ENCODE data around the gene HERPUD2. TPM values are rescaled to one million over a fixed set of nuclear protein-coding genes. Genes with fewer than 3 reads are reported as not detected.

Gene HERPUD2
- total RNA-seq, 4 donors from 2014 or later = 27.0 to 35.9 (median 29.9) TPM

DNA sequence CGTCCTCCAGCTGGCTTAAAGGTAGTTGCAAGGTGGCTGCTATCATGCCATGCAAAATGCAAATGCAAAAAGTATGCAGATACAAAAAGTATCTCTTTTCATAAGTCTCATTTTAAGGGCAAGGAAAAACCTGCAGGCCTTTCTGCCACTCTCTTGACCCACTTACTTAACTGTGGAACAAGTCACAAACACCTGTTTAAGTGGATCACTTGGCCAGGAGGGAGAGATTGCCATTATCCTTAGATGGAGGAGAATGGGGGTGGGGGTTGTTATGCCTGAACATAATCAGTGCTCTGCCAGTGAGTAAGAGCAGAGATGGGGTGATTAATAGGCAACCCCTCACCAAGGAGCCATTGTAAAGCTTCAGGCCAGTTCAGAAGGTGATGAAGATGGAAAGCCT lies 25.1 kb upstream of the HERPUD2 start:
- WGBS, 2 donors = 96 to 100% methylated on average over 1 of the region's 1 CpG
- intact Hi-C loops (cut with DNase I) = no loop called here
- peaks cover 5 to 6% of the 10 kb centered on the region in 2 donors for H3K4me1 ChIP-seq

DNA sequence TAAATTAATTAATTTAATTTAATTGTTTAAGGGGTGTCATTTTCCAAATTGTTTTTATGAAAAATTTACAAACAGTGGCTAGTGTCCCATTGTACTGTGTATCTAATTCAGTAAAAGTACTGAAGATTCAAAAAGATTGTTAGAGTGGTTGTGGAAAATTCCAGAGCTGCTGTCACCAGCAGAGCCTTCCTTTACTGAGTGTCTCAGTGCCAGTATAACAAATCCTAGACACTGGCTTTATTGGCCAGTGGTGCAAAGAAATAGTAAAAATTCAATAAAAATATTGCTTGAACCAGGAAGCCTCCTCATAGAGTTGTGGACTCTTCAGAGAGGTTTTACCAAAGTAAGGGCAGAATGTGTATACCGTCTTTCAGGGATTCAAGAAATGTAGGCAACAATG lies 23.1 kb upstream of the HERPUD2 start:
- H3K9me3 ChIP-seq = no peaks in the 10 kb centered on the region
- TF ChIP-seq POLR2A (IDR thresholded peaks at IDR 0.05) = no peak
- TF ChIP-seq, protein P1, sequence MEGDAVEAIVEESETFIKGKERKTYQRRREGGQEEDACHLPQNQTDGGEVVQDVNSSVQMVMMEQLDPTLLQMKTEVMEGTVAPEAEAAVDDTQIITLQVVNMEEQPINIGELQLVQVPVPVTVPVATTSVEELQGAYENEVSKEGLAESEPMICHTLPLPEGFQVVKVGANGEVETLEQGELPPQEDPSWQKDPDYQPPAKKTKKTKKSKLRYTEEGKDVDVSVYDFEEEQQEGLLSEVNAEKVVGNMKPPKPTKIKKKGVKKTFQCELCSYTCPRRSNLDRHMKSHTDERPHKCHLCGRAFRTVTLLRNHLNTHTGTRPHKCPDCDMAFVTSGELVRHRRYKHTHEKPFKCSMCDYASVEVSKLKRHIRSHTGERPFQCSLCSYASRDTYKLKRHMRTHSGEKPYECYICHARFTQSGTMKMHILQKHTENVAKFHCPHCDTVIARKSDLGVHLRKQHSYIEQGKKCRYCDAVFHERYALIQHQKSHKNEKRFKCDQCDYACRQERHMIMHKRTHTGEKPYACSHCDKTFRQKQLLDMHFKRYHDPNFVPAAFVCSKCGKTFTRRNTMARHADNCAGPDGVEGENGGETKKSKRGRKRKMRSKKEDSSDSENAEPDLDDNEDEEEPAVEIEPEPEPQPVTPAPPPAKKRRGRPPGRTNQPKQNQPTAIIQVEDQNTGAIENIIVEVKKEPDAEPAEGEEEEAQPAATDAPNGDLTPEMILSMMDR (IDR thresholded peaks at IDR 0.05) = no peak
- H3K36me3 ChIP-seq = no peaks in the 10 kb centered on the region
- WGBS, 2 donors = 93 to 100% methylated on average over 1 of the region's 1 CpG
- H3K4me3 ChIP-seq (replicated peaks in 1 of 3) = no peak overlapping the region
- no peaks in the 10 kb centered on the region for H3K27me3 ChIP-seq
- H3K27ac ChIP-seq = no peak overlapping the region
- DNase-seq = no peak
- peaks cover 5 to 6% of the 10 kb centered on the region in 2 donors for H3K4me1 ChIP-seq
- intact Hi-C loops (cut with DNase I) = loop anchor here (10.0 kb wide), 1 partner anchor 67 kb away; no protein-coding TSS in a partner anchor

More for the DNA sequence above, 25.1 kb upstream of the HERPUD2 start:
- H3K27me3 ChIP-seq = no peaks in the 10 kb centered on the region
- H3K27ac ChIP-seq = no peak overlapping the region
- DNase-seq = no peak
- H3K36me3 ChIP-seq = no peaks in the 10 kb centered on the region
- TF ChIP-seq, protein P1 (IDR thresholded peaks at IDR 0.05) = no peak
- no peak for TF ChIP-seq POLR2A (IDR thresholded peaks at IDR 0.05)
- H3K9me3 ChIP-seq = no peaks in the 10 kb centered on the region
- no peak overlapping the region for H3K4me3 ChIP-seq (replicated peaks in 1 of 3)

DNA sequence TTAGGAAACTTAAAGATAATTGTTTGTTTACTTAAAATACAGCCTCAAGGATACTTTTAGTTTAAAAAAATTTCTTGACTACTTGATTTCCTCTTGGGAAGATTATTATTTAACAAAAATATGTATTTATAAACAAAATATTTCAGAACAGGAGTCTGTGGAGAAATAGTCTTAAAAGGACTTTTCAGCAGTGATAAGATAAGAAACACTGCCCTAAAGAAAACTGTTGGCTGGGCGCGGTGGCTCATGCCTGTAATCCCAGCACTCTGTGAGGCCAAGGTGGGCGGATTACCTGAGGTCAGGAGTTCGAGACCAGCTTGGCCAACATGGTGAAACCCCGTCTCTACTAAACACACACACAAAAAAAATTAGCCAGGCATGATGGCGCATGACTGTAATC lies 22.6 kb upstream of the HERPUD2 start:
- no peak overlapping the region for H3K4me3 ChIP-seq (replicated peaks in 1 of 3)
- peaks cover 5 to 6% of the 10 kb centered on the region in 2 donors for H3K4me1 ChIP-seq
- no peak overlapping the region for H3K27ac ChIP-seq
- intact Hi-C loops (cut with DNase I) = loop anchor here (10.0 kb wide), 1 partner anchor 67 kb away; no protein-coding TSS in a partner anchor
- no peak for DNase-seq
- 85 to 94% methylated on average over 6 of the region's 6 CpGs for WGBS, 2 donors
- no peaks in the 10 kb centered on the region for H3K9me3 ChIP-seq
- H3K27me3 ChIP-seq = no peaks in the 10 kb centered on the region
- TF ChIP-seq POLR2A (IDR thresholded peaks at IDR 0.05) = no peak
- TF ChIP-seq, protein P1 (IDR thresholded peaks at IDR 0.05) = no peak
- H3K36me3 ChIP-seq = no peaks in the 10 kb centered on the region

DNA sequence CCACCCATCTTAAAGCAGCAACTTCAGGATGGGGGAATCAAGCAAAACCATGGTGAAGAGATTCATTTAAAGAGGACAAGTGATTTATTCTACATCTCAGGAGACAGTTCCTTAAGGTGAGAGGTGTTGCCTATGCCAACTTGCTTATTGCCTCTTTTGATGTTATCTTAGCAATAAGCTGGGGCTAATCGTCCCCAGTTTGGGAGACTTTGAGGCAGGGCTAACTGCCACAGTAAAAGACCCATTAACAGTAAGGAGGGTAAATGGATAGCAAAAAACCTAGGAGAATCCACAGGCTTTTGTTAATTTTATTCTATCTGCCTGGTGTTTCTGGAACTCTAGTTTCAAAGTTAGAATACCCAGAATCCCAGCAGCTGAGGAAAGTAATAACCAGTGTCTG lies 22.1 kb upstream of the HERPUD2 start:
- H3K27ac ChIP-seq = no peak overlapping the region
- no peak overlapping the region for H3K4me3 ChIP-seq (replicated peaks in 1 of 3)
- TF ChIP-seq POLR2A (IDR thresholded peaks at IDR 0.05) = no peak
- TF ChIP-seq, protein P1 (IDR thresholded peaks at IDR 0.05) = no peak
- DNase-seq = no peak
- no peaks in the 10 kb centered on the region for H3K27me3 ChIP-seq
- H3K4me1 ChIP-seq = peaks cover 5 to 6% of the 10 kb centered on the region in 2 donors
- WGBS, 2 donors = 39 to 42% methylated on average over 1 of the region's 1 CpG
- intact Hi-C loops (cut with DNase I) = loop anchor here (10.0 kb wide), 1 partner anchor 68 kb away; no protein-coding TSS in a partner anchor
- H3K9me3 ChIP-seq = no peaks in the 10 kb centered on the region
- H3K36me3 ChIP-seq = no peaks in the 10 kb centered on the region

DNA sequence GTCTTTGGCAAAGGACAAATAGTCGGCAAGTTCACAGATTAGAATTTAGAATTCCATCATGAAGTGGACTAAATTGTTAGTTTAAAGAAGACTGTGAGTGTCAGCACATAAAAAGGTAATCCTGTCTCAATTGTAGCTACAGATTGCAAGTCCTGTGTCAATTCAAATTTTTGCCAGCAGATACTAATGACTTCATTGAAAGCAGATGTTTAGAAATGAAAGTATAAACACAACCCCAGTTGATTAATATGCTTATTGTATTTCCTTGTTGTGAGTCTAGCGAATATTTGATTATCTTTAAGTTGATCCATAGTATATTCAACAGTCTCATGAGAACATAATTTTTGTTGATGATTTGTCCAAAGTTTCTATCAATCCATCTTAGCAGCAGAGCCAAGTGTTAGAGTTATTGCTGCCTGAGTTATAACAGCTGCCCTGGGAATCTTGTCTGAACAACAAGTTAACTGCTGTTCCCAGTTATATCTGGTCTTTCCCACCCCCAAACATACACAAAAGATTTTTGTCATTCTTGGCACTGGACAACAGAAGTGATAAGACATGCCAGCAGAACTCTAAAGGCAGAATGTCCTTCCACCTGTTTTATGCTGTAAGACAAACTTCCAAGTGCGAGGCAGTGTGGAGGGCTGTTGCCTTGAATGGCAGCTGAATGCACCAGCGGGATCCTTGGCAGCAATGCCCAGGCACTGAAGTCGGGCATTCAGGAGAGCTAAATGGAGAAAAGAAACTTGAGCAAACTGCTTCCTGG lies 21.3 kb upstream of the HERPUD2 start:
- no peaks in the 10 kb centered on the region for H3K36me3 ChIP-seq
- H3K27me3 ChIP-seq = no peaks in the 10 kb centered on the region
- H3K4me3 ChIP-seq (replicated peaks in 1 of 3) = no peak overlapping the region
- intact Hi-C loops (cut with DNase I) = loop anchor here (10.0 kb wide), 1 partner anchor 69 kb away; no protein-coding TSS in a partner anchor
- H3K4me1 ChIP-seq = peaks cover 5 to 6% of the 10 kb centered on the region in 2 donors
- TF ChIP-seq POLR2A (IDR thresholded peaks at IDR 0.05) = no peak
- TF ChIP-seq, protein P1 (IDR thresholded peaks at IDR 0.05) = no peak
- H3K9me3 ChIP-seq = no peaks in the 10 kb centered on the region
- DNase-seq = peak; percentile 62 to 77
- 44 to 49% methylated on average over 5 of the region's 5 CpGs for WGBS, 2 donors
- no peak overlapping the region for H3K27ac ChIP-seq
